Posterior vena cava (tissue), 2 donors: ENCODE results near the gene SPZ1. TPM values are rescaled to one million over a fixed set of nuclear protein-coding genes. Genes with fewer than 3 reads are reported as not detected.
"Not testable (repeated sequence)": the region's sequence is repeated elsewhere in the genome, so short reads cannot be mapped to it uniquely, and the experiment has no call there.

Experiments used
- DNase-seq: peaks from one replicate; pipeline ENCODE4 v3.0.0-alpha.2; 2020; ENCODE audit warnings: low spot score
- intact Hi-C, 2 donors: fragments of 100-400 bp; cut with DNase I; formaldehyde crosslinking; loops; one replicate each; pipeline versions ENCODE4 v1.14.1 to v1.14.2; 2022 to 2023
- long read RNA-seq, 2 donors: library from polyadenylated mRNA; unstranded; transcript quantifications; one replicate each; pipeline ENCODE4 v2.0.0, GENCODE V29; 2020 to 2021
- total RNA-seq, 2 donors: library from RNA; stranded (reverse); fragmentation: NEBNext Ultra II Directional; extraction: Animal tissue kit (Norgen Biotek cat#: 25700); gene quantifications; one replicate each; pipeline ENCODE4 v1.2.1, GENCODE V29; 2021
- donor health status: DM: yes; HTN: yes; CAD: no.
- donor health status: DM: yes; HTN: yes; CAD: no.

SPZ1 gene, protein sequence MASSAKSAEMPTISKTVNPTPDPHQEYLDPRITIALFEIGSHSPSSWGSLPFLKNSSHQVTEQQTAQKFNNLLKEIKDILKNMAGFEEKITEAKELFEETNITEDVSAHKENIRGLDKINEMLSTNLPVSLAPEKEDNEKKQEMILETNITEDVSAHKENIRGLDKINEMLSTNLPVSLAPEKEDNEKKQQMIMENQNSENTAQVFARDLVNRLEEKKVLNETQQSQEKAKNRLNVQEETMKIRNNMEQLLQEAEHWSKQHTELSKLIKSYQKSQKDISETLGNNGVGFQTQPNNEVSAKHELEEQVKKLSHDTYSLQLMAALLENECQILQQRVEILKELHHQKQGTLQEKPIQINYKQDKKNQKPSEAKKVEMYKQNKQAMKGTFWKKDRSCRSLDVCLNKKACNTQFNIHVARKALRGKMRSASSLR
- not detected for total RNA-seq
- long read RNA-seq, donor 1 = 0 reads
- long read RNA-seq, donor 2 = 0 reads

GRCh38 chr5:80319702-80320101 is at the start of gene SPZ1:
TSS of gene SPZ1 (plus strand) at chr5:80320002. CDS start at chr5:80320216, 214 bp downstream.
- no peak for DNase-seq
- intact Hi-C loops = no loop called here

GRCh38 chr5:80270543-80270942 is 49.3 kb upstream of the SPZ1 start:
- intact Hi-C loops = loop anchor here in 1 of 2 donors (10.0 kb wide), 1 partner anchor 176 kb away; no protein-coding TSS in a partner anchor
- DNase-seq = not testable (repeated sequence)

DNA sequence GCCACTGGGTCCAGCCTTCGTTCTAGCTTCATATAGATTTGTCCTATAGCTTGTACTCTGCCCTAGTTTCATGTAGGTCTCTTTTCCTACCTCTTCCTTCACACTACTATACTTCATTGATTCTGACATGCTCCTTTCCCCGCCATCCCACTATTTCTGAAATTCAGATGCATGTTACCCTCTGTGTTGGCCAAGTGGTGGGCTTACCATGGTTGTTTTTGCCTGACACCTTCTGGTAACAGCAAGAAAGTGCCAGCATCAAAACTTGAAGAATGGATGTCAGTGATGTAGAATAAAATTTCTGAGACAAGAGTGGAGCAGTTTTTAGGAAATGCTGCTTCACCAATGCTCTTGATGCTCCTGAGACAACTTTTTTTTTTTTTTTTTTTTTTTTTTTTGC is 44.5 kb upstream of the SPZ1 start:
- no peak for DNase-seq
- intact Hi-C loops = loop anchor here in 1 of 2 donors (10.0 kb wide), 1 partner anchor 181 kb away; no protein-coding TSS in a partner anchor

DNA sequence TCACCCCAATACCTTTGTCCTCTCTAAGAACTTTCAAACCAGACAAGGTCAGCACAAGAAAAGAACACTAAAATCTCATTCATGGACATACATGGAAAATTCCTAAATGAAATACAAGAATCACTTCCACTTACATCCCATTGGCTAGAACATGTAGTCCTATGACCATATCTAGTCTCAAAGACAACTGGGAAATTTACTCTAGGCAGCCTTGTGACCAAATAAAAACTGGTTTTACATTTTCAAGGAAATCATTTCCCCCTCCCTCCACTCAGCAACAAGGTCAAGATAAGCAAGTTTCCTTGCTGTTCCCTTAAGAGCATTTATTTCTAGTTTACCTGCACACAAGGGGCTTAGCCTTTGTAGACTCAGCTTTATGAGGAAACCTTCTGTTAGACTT is 43.6 kb upstream of the SPZ1 start:
- intact Hi-C loops = loop anchor here in 1 of 2 donors (10.0 kb wide), 1 partner anchor 181 kb away; no protein-coding TSS in a partner anchor
- DNase-seq = no peak

GRCh38 chr5:80277191-80277590 is 42.6 kb upstream of the SPZ1 start:
- intact Hi-C loops = loop anchor here in 1 of 2 donors (10.0 kb wide), 1 partner anchor 182 kb away; no protein-coding TSS in a partner anchor
- DNase-seq = no peak

DNA sequence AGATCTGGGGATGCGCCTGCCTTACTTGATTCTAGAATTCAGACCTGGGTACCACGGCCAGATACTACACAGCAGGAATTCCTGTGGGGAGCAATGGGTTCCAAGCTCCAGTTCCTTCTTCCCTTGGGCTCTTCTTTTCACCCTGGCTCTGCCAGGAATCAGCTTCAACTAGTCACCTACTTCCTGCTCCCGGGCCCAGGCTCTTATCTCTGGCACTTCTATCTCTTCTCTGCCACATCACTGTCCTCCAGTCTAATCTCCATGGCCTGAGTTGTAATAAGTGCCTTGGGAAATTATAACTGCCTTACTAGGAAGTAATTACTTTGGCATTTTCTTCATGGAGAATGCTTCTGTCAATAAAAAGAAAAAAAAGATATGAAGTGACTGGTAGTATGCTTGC is 37.7 kb upstream of the SPZ1 start:
- intact Hi-C loops = no loop called here
- DNase-seq = no peak

DNA sequence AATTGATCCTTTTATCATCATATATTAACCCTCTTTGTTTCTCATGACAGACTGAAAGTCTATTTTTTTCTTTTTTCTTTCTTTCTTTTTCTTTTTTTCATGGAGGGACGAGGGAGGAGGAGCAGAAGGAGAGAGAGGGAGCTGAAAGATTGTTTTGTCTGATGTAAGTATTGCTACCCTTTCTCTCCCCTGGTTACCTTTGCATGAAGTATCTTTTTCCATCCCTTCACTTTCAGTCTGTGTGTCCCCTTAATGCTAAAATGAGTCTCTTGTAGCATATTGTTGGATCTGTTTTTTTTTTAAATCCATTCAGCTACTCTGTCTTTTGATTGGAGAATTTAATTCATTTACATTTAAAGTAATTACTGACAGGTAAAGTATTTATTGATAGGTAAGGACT is 36.4 kb upstream of the SPZ1 start:
- DNase-seq = no peak
- intact Hi-C loops = no loop called here

DNA sequence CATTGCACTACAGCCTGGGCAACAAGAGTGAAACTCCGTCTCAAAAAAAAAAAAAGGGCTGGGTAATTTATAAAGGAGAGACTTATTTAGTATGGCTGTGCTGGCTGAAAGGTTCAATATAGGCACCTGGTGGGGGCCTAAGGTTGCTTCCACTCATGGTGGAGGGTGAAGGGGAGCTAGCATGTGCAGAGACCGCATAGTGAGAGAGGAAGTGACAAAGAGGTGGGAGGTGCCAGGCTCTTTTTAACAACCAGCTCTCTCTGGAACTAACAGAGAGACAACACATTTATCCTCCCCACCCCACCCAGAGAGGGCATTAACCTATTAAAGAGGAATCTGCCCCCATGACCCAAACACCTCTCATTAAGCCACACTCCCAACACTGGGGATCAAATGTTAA is 35.1 kb upstream of the SPZ1 start:
- no peak for DNase-seq
- intact Hi-C loops = no loop called here

DNA sequence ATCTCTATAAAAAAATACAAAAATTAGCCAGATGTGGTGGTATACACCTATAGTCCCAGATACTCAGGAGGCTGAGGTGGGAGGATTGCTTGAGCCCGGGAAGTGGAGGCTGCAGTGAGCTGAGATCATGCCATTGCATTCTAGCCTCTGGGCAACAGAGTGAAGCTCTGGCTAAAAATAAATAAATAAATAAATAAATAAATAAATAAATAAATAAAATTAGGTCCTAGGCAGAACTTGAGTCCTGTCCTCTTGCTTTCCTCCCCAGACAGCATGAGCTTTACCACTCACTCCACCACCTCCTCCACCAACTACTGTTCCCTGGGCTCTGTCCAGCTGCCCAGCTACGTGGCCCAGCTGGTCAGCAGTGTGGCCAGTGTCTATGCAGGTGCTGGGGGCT is 31.6 kb upstream of the SPZ1 start:
- DNase-seq = no peak
- intact Hi-C loops = no loop called here

DNA sequence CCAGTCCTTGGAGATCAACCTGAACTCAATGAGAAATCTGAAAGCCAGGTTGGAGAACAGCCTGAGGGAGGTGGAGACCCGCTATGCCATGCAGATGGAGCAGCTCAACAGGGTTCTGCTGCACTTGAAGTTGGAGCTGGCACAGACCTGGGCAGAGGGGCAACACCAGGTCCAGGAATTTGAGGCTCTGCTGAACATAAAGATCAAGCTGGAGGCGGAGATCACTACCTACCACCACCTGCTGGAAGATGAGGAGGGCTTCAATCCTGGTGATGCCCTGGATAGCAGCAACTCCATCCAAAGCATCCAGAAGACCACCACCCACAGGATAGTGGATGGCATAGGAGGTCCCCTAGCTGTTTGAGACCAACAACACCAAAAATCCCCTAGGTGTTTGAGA is 30.5 kb upstream of the SPZ1 start:
- intact Hi-C loops = loop anchor here in 1 of 2 donors (1.0 kb wide), 1 partner anchor 28 kb away; no protein-coding TSS in a partner anchor
- DNase-seq = no peak

DNA sequence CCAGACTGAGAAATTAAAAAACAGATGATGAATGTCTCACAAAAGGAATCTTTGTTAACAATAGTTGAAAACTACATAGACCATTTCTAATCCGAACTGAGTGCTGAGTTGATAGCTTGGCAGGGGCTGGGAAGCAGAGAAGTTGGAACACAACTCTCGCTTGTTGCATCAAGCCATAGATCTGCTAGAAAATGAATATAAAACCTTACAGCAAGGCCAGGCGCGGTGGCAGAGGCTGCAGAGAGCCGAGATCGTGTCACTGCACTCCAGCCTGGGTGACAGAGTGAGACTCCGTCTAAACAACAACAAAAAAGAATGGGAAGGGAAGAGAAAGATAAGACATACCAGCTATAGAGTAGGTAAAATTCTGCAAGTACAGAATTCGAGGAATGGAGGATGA is 28.0 kb upstream of the SPZ1 start:
- intact Hi-C loops = no loop called here

DNA sequence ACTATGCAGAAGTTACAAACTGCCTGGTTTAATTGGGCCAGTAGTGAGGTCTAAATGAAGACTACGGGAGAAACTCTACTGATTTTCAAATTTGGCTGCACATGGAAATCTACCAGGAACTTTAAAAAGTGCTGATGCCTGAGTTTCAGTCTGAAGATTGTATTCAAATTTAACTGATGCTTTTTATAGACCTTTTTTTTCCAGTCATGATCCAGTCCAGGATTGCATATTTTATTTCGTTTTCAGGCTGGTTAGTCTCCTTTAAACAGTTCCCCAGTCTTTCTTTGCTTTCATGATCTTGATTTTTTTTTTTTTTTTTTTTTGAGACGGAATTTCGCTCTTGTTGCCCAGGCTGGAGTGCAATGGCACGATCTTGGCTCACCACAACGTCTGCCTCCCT is 23.7 kb upstream of the SPZ1 start:
- intact Hi-C loops = no loop called here

More for the DNA sequence above, 28.0 kb upstream of the SPZ1 start:
- no peak for DNase-seq

DNA sequence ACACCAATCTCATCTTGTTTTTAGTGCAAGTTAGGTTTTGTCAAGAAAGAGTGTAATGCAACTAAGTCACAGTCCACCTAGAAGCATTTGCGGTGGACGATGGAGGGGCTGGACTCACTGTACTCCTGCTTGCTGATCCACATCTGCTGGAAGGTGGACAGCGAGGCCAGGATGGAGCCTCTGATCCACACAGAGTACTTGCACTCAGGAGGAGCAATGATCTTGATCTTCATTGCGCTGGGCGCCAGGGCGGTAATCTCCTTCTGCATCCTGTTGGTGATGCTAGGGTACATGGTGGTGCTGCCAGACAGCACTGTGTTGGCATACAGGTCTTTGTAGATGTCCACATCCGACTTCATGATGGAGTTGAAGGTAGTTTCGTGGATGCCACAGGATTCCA is 20.2 kb upstream of the SPZ1 start:
- no peak for DNase-seq
- intact Hi-C loops = no loop called here

More for the DNA sequence above, 23.7 kb upstream of the SPZ1 start:
- no peak for DNase-seq

GRCh38 chr5:80300125-80300524 is 19.7 kb upstream of the SPZ1 start:
- intact Hi-C loops = no loop called here
- DNase-seq = no peak

GRCh38 chr5:80300796-80301195 is 19.0 kb upstream of the SPZ1 start:
- intact Hi-C loops = not testable (repeated sequence)

DNA sequence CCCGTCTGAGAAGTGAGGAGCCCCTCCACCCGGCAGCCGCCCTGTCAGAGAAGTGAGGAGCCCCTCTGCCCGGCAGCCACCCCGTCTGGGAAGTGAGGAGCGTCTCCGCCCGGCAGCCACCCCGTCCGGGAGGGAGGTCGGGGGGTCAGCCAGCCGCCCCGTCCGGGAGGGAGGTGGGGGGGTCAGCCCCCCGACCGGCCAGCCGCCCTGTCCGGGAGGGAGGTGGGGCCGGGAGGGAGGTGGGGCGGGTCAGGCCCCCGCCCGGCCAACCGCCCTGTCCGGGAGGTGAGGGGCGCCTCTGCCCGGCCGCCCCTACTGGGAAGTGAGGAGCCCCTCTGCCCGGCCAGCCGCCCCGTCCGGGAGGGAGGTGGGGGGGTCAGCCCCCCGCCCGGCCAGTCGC is 18.5 kb upstream of the SPZ1 start:
- intact Hi-C loops = not testable (repeated sequence)

More at GRCh38 chr5:80300796-80301195, 19.0 kb upstream of the SPZ1 start:
- DNase-seq = not testable (repeated sequence)

GRCh38 chr5:80302636-80303035 is 17.2 kb upstream of the SPZ1 start:
- intact Hi-C loops = no loop called here

More for the DNA sequence above, 18.5 kb upstream of the SPZ1 start:
- DNase-seq = not testable (repeated sequence)

GRCh38 chr5:80308526-80308925 is 11.3 kb upstream of the SPZ1 start:
- DNase-seq = no peak
- intact Hi-C loops = no loop called here

More at GRCh38 chr5:80302636-80303035, 17.2 kb upstream of the SPZ1 start:
- no peak for DNase-seq

- intact Hi-C loops = no loop called here
- DNase-seq = no peak
Measured at GRCh38 chr5:80309871-80310665, 9.7 kb upstream of the SPZ1 start.

DNA sequence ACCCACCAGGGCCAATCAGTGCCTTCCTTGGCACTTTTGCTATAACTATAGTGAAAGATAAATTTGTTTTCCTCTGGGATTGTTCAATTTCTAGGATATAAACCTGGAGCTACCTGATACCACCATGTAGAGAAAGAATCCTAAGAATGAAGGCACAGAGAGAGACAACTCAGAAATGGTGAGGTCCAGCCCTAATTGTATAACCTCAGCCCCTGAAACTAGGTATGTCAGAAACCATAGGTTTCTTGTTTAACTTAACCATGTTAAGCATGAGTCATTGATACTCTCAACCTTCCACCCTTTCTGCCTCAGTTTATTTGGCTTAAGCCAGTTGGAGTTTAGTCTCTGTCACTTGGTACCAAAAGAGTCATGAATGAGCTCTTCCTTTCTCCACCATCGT is 4.6 kb upstream of the SPZ1 start:
- intact Hi-C loops = no loop called here

More for the DNA sequence above, 4.6 kb upstream of the SPZ1 start:
- DNase-seq = no peak
